ENCODE results near the gene TAF8. TPM values are rescaled to one million over a fixed set of nuclear protein-coding genes. Genes with fewer than 3 reads are reported as not detected.
A peak's percentile ranks its signal among the peaks of the same experiment; 100 is the strongest.

TAF8 gene
- polyA plus RNA-seq, 1 donor: 14.8 TPM

- no peak for DNase-seq (ENCODE audit: low read depth)
Observed at GRCh38 chr6:42059743-42060142, 9.4 kb downstream of the TAF8 start.

GRCh38 chr6:42066156-42066675, 15.9 kb downstream of the TAF8 start:
- no peak for DNase-seq (ENCODE audit: low read depth)

- no peak for DNase-seq (ENCODE audit: low read depth)
Observed at GRCh38 chr6:42068173-42068572, 17.8 kb downstream of the TAF8 start.

- DNase-seq (ENCODE audit: low read depth): no peak
Observed at GRCh38 chr6:42068872-42069522, 18.7 kb downstream of the TAF8 start.

- no peak for DNase-seq (ENCODE audit: low read depth)
Observed at GRCh38 chr6:42071881-42072583, 21.7 kb downstream of the TAF8 start.

GRCh38 chr6:42073287-42073686, 23.0 kb downstream of the TAF8 start:
- no peak for DNase-seq (ENCODE audit: low read depth)

GRCh38 chr6:42075159-42075838, 25.0 kb downstream of the TAF8 start:
- DNase-seq (ENCODE audit: low read depth): peak; percentile 34

GRCh38 chr6:42078386-42078785, 28.1 kb downstream of the TAF8 start:
- no peak for DNase-seq (ENCODE audit: low read depth)

GRCh38 chr6:42079941-42080464, 29.7 kb downstream of the TAF8 start:
- DNase-seq (ENCODE audit: low read depth): no peak

GRCh38 chr6:42083530-42083929, 33.2 kb downstream of the TAF8 start:
- DNase-seq (ENCODE audit: low read depth): no peak

- no peak for DNase-seq (ENCODE audit: low read depth)
Observed at GRCh38 chr6:42084889-42085288, 34.6 kb downstream of the TAF8 start.

GRCh38 chr6:42086046-42087035, 36.0 kb downstream of the TAF8 start:
- DNase-seq (ENCODE audit: low read depth): no peak

GRCh38 chr6:42088101-42088591, 37.8 kb downstream of the TAF8 start:
- no peak for DNase-seq (ENCODE audit: low read depth)

GRCh38 chr6:42090819-42091717, 40.7 kb downstream of the TAF8 start:
- DNase-seq (ENCODE audit: low read depth): no peak

GRCh38 chr6:42091718-42092023, 41.3 kb downstream of the TAF8 start:
- no peak for DNase-seq (ENCODE audit: low read depth)

- no peak for DNase-seq (ENCODE audit: low read depth)
Observed at GRCh38 chr6:42093582-42094329, 43.4 kb downstream of the TAF8 start.

GRCh38 chr6:42095094-42095493, 44.8 kb downstream of the TAF8 start:
- DNase-seq (ENCODE audit: low read depth): no peak

- DNase-seq (ENCODE audit: low read depth): no peak
Observed at GRCh38 chr6:42095776-42096541, 45.6 kb downstream of the TAF8 start.

All from forelimb muscle (tissue), 1 donor.